Gastroesophageal sphincter (tissue), 3 donors: ENCODE data around the gene CCHCR1.

Source experiments
- CTCF ChIP-seq, 4 experiments: fragments of 200-600 bp in 2 of 4; fragments of 450-650 bp in 2 of 4; sonication (generic) in 1 of 4; IDR thresholded peaks; one replicate each; pipeline ENCODE4 v1.5.1; 2017 to 2019; ENCODE audit warnings: antibody characterized with exemption in 4 of 4, mild to moderate bottlenecking in 2 of 4, moderate library complexity in 2 of 4
- EP300 ChIP-seq: sonication (generic); formaldehyde crosslinking; IDR thresholded peaks from one replicate; pipeline ENCODE4 v1.6.1; 2017; ENCODE audit warnings: antibody characterized with exemption, mild to moderate bottlenecking
- POLR2A ChIP-seq, 2 donors: fragments of 450-650 bp; IDR thresholded peaks; one replicate each; pipeline ENCODE4 v1.6.1; 2017; ENCODE audit warnings: antibody characterized with exemption in 2 of 2, mild to moderate bottlenecking in 2 of 2, moderate library complexity in 1 of 2
- POLR2AphosphoS5 ChIP-seq: sonication (generic); formaldehyde crosslinking; IDR thresholded peaks from one replicate; pipeline ENCODE4 v1.6.1; 2017; ENCODE audit warnings: antibody characterized with exemption

GRCh38 chr6:31175971-31176370 is 18.4 kb upstream of the CCHCR1 start:
- TF ChIP-seq CTCF (IDR thresholded peaks at IDR 0.05), result no peak
- no peak for TF ChIP-seq POLR2AphosphoS5
- TF ChIP-seq POLR2A (IDR thresholded peaks at IDR 0.05), result no peak
- TF ChIP-seq EP300, result no peak
